ENCODE results near the gene RXRA. TPM values are rescaled to one million over a fixed set of nuclear protein-coding genes. Genes with fewer than 3 reads are reported as not detected.

Gene RXRA
- total and polyA plus RNA-seq, 2 of the 4 experiments (the other 2 are of a cell fraction): 7.5 to 17.9 TPM

DNA sequence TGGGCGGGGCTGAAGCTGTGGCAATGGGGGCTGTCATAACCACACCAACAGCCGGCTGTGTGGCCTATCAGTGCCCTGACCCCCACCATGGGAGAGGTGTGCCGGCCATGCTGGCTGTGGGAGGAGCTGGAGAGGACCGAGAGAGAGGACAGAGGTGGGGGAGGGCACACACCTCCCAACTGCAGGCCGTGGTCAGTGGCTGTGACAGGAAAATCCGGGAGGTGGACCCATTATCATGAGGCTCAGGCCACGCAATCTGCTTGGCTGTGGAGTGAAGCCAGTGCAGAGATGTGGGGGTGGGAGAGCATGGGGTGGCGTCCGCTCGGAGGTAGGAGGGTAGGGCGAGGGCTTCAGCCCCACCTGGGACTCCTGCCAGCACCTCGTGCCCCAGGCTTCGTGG lies 136.1 kb downstream of the RXRA start:
- 62% methylated on average over 3 of the region's 13 CpGs; no CpG with 5 or more reads in 1 of the 2 experiments for WGBS, 2 experiments (ENCODE audit: extremely low coverage in 2 of 2, insufficient read length in 1 of 2)
- ATAC-seq (ENCODE audit: low read depth): no peak
- POLR2A ChIA-PET (ENCODE audit: unreplicated experiment): no interaction called here
- peaks cover 0 to 7% of the 10 kb centered on the region in 2 experiments; a peak in 1 of 4 replicates for H3K79me1 ChIP-seq (ENCODE audit: low read depth in 1 of 2, low read length in 2 of 2)
- CTCF ChIA-PET: no interaction called here
- H2BK15ac ChIP-seq (ENCODE audit: low read depth, low read length): no peak overlapping the region
- peaks cover 14% of the 10 kb centered on the region for H3K4me1 ChIP-seq (ENCODE audit: control insufficient read depth, insufficient read depth, low read length)
- BruUV-seq (replicated peaks): no TSS peak
- no peaks in the 10 kb centered on the region for H3K36me3 ChIP-seq (ENCODE audit: control insufficient read depth, insufficient read depth, low read length)
- in situ Hi-C loops (cut with MboI; ENCODE audit: low sequenced_read_pairs) (no loop called here), dilution Hi-C loops (cut with HindIII; ENCODE audit: low sequenced_read_pairs, unreplicated experiment) (no loop called here), intact Hi-C loops (cut with micrococcal nuclease) (no loop called here)
- H2BK120ac ChIP-seq (ENCODE audit: low read depth, low read length): no peak overlapping the region
- H3K9me3 ChIP-seq (ENCODE audit: control insufficient read depth, insufficient read depth, low read length): peaks cover 5% of the 10 kb centered on the region; the same call in 1 of the 2 replicates
- H3K27ac ChIP-seq (ENCODE audit: insufficient read depth, low read length): no peak overlapping the region
- no peak overlapping the region for H2AFZ ChIP-seq (replicated peaks; ENCODE audit: low read length, poor library complexity)
- no peak overlapping the region for H4K91ac ChIP-seq (ENCODE audit: insufficient read depth, low read depth, low read length)
- no peak overlapping the region for H3K4me2 ChIP-seq (ENCODE audit: low read depth, low read length)
- peaks cover 4% of the 10 kb centered on the region for H3K9me1 ChIP-seq (ENCODE audit: insufficient read depth, low read length)
- no peak overlapping the region for H2AK5ac ChIP-seq (ENCODE audit: low read depth, low read length)
- H4K5ac ChIP-seq (ENCODE audit: low read depth, low read length): no peak overlapping the region
- no peaks in the 10 kb centered on the region for H4K20me1 ChIP-seq (ENCODE audit: insufficient read depth, low read length)
- H3K23ac ChIP-seq (ENCODE audit: low read depth, low read length): no peak overlapping the region
- no peak overlapping the region for H3K4ac ChIP-seq (ENCODE audit: low read depth, low read length)
- TF ChIP-seq SMC3 (IDR thresholded peaks at IDR 0.05; ENCODE audit: low read depth, low read length) (no peak), CHD1 (IDR thresholded peaks at IDR 0.05; ENCODE audit: low read depth, low read length) (no peak), FOS (IDR thresholded peaks at IDR 0.05; ENCODE audit: low read depth, low read length) (no peak), RCOR1 (IDR thresholded peaks at IDR 0.05; ENCODE audit: insufficient replicate concordance, low read length) (no peak), MAFK (IDR thresholded peaks at IDR 0.05; ENCODE audit: low read depth, low read length) (no peak), BHLHE40 (IDR thresholded peaks at IDR 0.05; ENCODE audit: low read depth, low read length) (no peak), RAD21 (IDR thresholded peaks at IDR 0.05; ENCODE audit: low read length) (no peak), MXI1 (IDR thresholded peaks at IDR 0.05; ENCODE audit: borderline replicate concordance, low read depth, low read length) (no peak), MAZ (IDR thresholded peaks at IDR 0.05; ENCODE audit: borderline replicate concordance, low read depth, low read length) (no peak), NFE2L2 (IDR thresholded peaks at IDR 0.05; ENCODE audit: low read depth, low read length) (no peak), CEBPB (IDR thresholded peaks at IDR 0.05; ENCODE audit: low read depth, low read length) (no peak), POLR2A (IDR thresholded peaks at IDR 0.05; ENCODE audit: low read depth, low read length) (no peak), RFX5 (IDR thresholded peaks at IDR 0.05; ENCODE audit: low read depth, low read length) (no peak)
- TF ChIP-seq, protein P1, sequence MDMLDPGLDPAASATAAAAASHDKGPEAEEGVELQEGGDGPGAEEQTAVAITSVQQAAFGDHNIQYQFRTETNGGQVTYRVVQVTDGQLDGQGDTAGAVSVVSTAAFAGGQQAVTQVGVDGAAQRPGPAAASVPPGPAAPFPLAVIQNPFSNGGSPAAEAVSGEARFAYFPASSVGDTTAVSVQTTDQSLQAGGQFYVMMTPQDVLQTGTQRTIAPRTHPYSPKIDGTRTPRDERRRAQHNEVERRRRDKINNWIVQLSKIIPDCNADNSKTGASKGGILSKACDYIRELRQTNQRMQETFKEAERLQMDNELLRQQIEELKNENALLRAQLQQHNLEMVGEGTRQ (IDR thresholded peaks at IDR 0.05; ENCODE audit: low read depth, low read length): no peak
- TF ChIP-seq, protein P2, sequence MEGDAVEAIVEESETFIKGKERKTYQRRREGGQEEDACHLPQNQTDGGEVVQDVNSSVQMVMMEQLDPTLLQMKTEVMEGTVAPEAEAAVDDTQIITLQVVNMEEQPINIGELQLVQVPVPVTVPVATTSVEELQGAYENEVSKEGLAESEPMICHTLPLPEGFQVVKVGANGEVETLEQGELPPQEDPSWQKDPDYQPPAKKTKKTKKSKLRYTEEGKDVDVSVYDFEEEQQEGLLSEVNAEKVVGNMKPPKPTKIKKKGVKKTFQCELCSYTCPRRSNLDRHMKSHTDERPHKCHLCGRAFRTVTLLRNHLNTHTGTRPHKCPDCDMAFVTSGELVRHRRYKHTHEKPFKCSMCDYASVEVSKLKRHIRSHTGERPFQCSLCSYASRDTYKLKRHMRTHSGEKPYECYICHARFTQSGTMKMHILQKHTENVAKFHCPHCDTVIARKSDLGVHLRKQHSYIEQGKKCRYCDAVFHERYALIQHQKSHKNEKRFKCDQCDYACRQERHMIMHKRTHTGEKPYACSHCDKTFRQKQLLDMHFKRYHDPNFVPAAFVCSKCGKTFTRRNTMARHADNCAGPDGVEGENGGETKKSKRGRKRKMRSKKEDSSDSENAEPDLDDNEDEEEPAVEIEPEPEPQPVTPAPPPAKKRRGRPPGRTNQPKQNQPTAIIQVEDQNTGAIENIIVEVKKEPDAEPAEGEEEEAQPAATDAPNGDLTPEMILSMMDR (conservative IDR thresholded peaks at IDR 0.05; ENCODE audit: low read depth, low read length): no peak
- TF ChIP-seq, protein P3, sequence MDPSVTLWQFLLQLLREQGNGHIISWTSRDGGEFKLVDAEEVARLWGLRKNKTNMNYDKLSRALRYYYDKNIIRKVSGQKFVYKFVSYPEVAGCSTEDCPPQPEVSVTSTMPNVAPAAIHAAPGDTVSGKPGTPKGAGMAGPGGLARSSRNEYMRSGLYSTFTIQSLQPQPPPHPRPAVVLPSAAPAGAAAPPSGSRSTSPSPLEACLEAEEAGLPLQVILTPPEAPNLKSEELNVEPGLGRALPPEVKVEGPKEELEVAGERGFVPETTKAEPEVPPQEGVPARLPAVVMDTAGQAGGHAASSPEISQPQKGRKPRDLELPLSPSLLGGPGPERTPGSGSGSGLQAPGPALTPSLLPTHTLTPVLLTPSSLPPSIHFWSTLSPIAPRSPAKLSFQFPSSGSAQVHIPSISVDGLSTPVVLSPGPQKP (IDR thresholded peaks at IDR 0.05; ENCODE audit: borderline replicate concordance, low read depth, low read length): no peak
- no peak for DNase-seq
- no peaks in the 10 kb centered on the region for H3K27me3 ChIP-seq (ENCODE audit: control insufficient read depth, insufficient read depth, low read length)
- no peak overlapping the region for H2BK20ac ChIP-seq (ENCODE audit: low read depth, low read length)
- no peak overlapping the region for H3K9ac ChIP-seq (ENCODE audit: low read depth, low read length)
- no peak overlapping the region for H3K56ac ChIP-seq (ENCODE audit: extremely low read depth, insufficient read depth, low read length)
- no peak overlapping the region for H4K8ac ChIP-seq (ENCODE audit: low read depth in 2 of 2, low read length in 2 of 2)
- no peak overlapping the region for H3K18ac ChIP-seq (ENCODE audit: low read depth, low read length)
- no peak overlapping the region for H2AK9ac ChIP-seq (replicated peaks; ENCODE audit: low read depth, low read length, poor library complexity)
- H3K4me3 ChIP-seq (ENCODE audit: insufficient read depth, low read depth, low read length): no peak overlapping the region
- no peak overlapping the region for H3K14ac ChIP-seq (replicated peaks; ENCODE audit: low read depth, low read length)
- H2BK5ac ChIP-seq (ENCODE audit: low read depth, low read length, poor library complexity, severe bottlenecking): no peak overlapping the region
